GM12878 (cell line): ENCODE measurements around the gene SNCB. TPM values are rescaled to one million over a fixed set of nuclear protein-coding genes. Genes with fewer than 3 reads are reported as not detected.

ENCODE experiments used
- ATAC-seq: fragments of 200-7000 bp; cut with Tn5 transposase; 3 replicates; pipeline ENCODE4 v1.9.1; 2020; ENCODE audit warnings: mild to moderate bottlenecking, moderate library complexity
- BruUV-seq: library from RNA; stranded (reverse); fragments of 400-500 nt; replicated peaks from 2 replicates; lab custom pipeline; 2021; lab: Mats Ljungman, UMichigan
- CTCF ChIA-PET: fragments of 300-600 bp; sonication (Branson Sonifier 250); formaldehyde crosslinking; extraction: SDS; loops from one replicate; lab custom pipeline; 2021; ENCODE audit warnings: inconsistent platforms; lab: Yijun Ruan, JAX
- POLR2A ChIA-PET: fragments of 350-600 bp; formaldehyde crosslinking; extraction: SDS; loops from one replicate; lab custom pipeline; 2021; ENCODE audit warnings: inconsistent platforms; lab: Charles Lee
- RAD21 ChIA-PET: fragments of 300-600 bp; sonication (Branson Sonifier 250); formaldehyde crosslinking; loops from one replicate; lab custom pipeline; 2023; ENCODE audit warnings: antibody characterized with exemption; ENCODE audit not compliant: unreplicated experiment; lab: Charles Lee
- SMC1A ChIA-PET: fragments of 300-600 bp; sonication (Branson Sonifier 250); formaldehyde crosslinking; loops from one replicate; lab custom pipeline; 2023; ENCODE audit not compliant: unreplicated experiment, uncharacterized antibody; lab: Charles Lee
- DNase-seq: peaks from one replicate; pipeline ENCODE4 v3.0.0-alpha.2; 2011; ENCODE audit warnings: low read depth, low spot score
- FAIRE-seq: peaks from 3 replicates; lab custom pipeline; 2011; peaks lifted over from hg19 to GRCh38; lab: Jason Lieb, UNC
- H2AFZ ChIP-seq: 2 replicates; pipeline ENCODE4 v1.6.0; 2011; ENCODE audit warnings: low read depth, low read length, control low read depth; ENCODE audit not compliant: control insufficient read depth
- H3K27ac ChIP-seq: 2 replicates; pipeline ENCODE4 v1.5.1; 2011; ENCODE audit warnings: control low read depth; ENCODE audit not compliant: control insufficient read depth, insufficient read depth
- H3K27me3 ChIP-seq, 2 experiments: replicated peaks in 1 of 2; 2 replicates each; pipeline versions ENCODE4 v1.6.0 to v1.6.1; 2011; ENCODE audit warnings: low read length in 1 of 2; ENCODE audit not compliant: control insufficient read depth in 2 of 2, insufficient read depth in 2 of 2
- H3K36me3 ChIP-seq, 2 experiments: 2 replicates each; pipeline ENCODE4 v1.5.1; 2011; ENCODE audit warnings: low read length in 1 of 2; ENCODE audit not compliant: control insufficient read depth in 2 of 2, insufficient read depth in 2 of 2
- H3K4me1 ChIP-seq: 2 replicates; pipeline ENCODE4 v1.6.1; 2011; ENCODE audit warnings: mild to moderate bottlenecking, low read length, moderate library complexity, mixed read lengths; ENCODE audit not compliant: control insufficient read depth, insufficient read depth
- H3K4me2 ChIP-seq: 2 replicates; pipeline ENCODE4 v1.6.0; 2011; ENCODE audit warnings: control low read depth; ENCODE audit not compliant: control insufficient read depth, insufficient read depth
- H3K4me3 ChIP-seq: fragments of 200-600 bp; sonication (generic); 2 replicates; pipeline ENCODE4 v1.5.1; 2016
- H3K79me2 ChIP-seq: 2 replicates; pipeline ENCODE4 v1.6.0; 2011; ENCODE audit warnings: low read length; ENCODE audit not compliant: control insufficient read depth, insufficient read depth
- H3K9ac ChIP-seq: 2 replicates; pipeline ENCODE4 v1.8.0; 2011; ENCODE audit warnings: low read length, control low read depth, mixed read lengths; ENCODE audit not compliant: control insufficient read depth, insufficient read depth
- H3K9me3 ChIP-seq: replicated peaks from 3 replicates; pipeline ENCODE4 v1.5.1; 2011; ENCODE audit warnings: mild to moderate bottlenecking, low read length; ENCODE audit not compliant: control insufficient read depth, insufficient read depth
- H4K20me1 ChIP-seq: 2 replicates; pipeline ENCODE4 v1.6.0; 2011; ENCODE audit not compliant: control insufficient read depth, insufficient read depth
- BHLHE40 ChIP-seq, 2 experiments: fragments of 450-650 bp in 1 of 2; IDR thresholded peaks; 2 replicates each; pipeline ENCODE4 v1.6.1; 2011 to 2017; ENCODE audit warnings: low read depth in 2 of 2, borderline replicate concordance in 1 of 2, improper control_type of control experiment in 1 of 2, low read length in 1 of 2, mild to moderate bottlenecking in 1 of 2
- BMI1 ChIP-seq: fragments of 450-650 bp; IDR thresholded peaks from 2 replicates; pipeline ENCODE4 v1.6.1; 2016; ENCODE audit warnings: mild to moderate bottlenecking, moderate library complexity, borderline replicate concordance
- CREB1 ChIP-seq: IDR thresholded peaks from 2 replicates; pipeline ENCODE4 v1.6.1; 2012; ENCODE audit warnings: low read depth, mild to moderate bottlenecking, inconsistent platforms
- EP300 ChIP-seq, 2 experiments: fragments of 150-350 bp in 1 of 2; IDR thresholded peaks; 2 replicates each; pipeline ENCODE4 v1.6.1; 2011 to 2012; ENCODE audit warnings: low read depth in 2 of 2, low read length in 2 of 2, borderline replicate concordance in 1 of 2, improper control_type of control experiment in 1 of 2, inconsistent platforms in 1 of 2; ENCODE audit not compliant: control insufficient read depth in 1 of 2
- HDAC6 ChIP-seq: fragments of 200-600 bp; sonication (generic); IDR thresholded peaks from one replicate; pipeline ENCODE4 v1.8.0; 2017; ENCODE audit warnings: antibody characterized with exemption; ENCODE audit not compliant: unreplicated experiment
- HDGF ChIP-seq: fragments of 450-650 bp; IDR thresholded peaks from 2 replicates; pipeline ENCODE4 v1.6.1; 2016; ENCODE audit warnings: antibody characterized with exemption
- MLLT1 ChIP-seq: fragments of 450-650 bp; IDR thresholded peaks from 2 replicates; pipeline ENCODE4 v1.6.1; 2016; ENCODE audit warnings: mild to moderate bottlenecking
- MTA3 ChIP-seq: IDR thresholded peaks from 2 replicates; pipeline ENCODE4 v1.6.1; 2012; ENCODE audit warnings: low read length, inconsistent platforms, borderline replicate concordance
- MXI1 ChIP-seq: fragments of 150-350 bp; IDR thresholded peaks from 2 replicates; pipeline ENCODE4 v1.6.1; 2011; ENCODE audit warnings: low read depth, mild to moderate bottlenecking, inconsistent platforms, low read length, improper control_type of control experiment
- NR2C2 ChIP-seq: IDR thresholded peaks from 2 replicates; pipeline ENCODE4 v1.6.1; 2011; ENCODE audit warnings: borderline replicate concordance, low read depth; ENCODE audit not compliant: control insufficient read depth, insufficient read length
- NR2F1 ChIP-seq: fragments of 450-650 bp; conservative IDR thresholded peaks from 2 replicates; pipeline ENCODE4 v1.6.1; 2017; ENCODE audit warnings: mild to moderate bottlenecking
- PAX5 ChIP-seq: IDR thresholded peaks from 2 replicates; pipeline ENCODE4 v1.6.1; 2011; ENCODE audit warnings: low read depth, low read length, borderline replicate concordance
- RFX5 ChIP-seq: IDR thresholded peaks from 2 replicates; pipeline ENCODE4 v1.6.1; 2011; ENCODE audit warnings: low read depth, low read length, improper control_type of control experiment
- RUNX3 ChIP-seq: IDR thresholded peaks from 2 replicates; pipeline ENCODE4 v1.6.1; 2012; ENCODE audit warnings: low read length, inconsistent platforms
- SIX5 ChIP-seq: IDR thresholded peaks from 2 replicates; pipeline ENCODE4 v1.6.1; 2011; ENCODE audit warnings: mild to moderate bottlenecking, low read depth, low read length, moderate library complexity; ENCODE audit not compliant: severe bottlenecking
- STAT3 ChIP-seq: IDR thresholded peaks from 2 replicates; pipeline ENCODE4 v1.6.1; 2011; ENCODE audit warnings: low read depth, low read length, improper control_type of control experiment
- ZBTB11 ChIP-seq: fragments of 450-650 bp; formaldehyde crosslinking; IDR thresholded peaks from 2 replicates; pipeline ENCODE4 v1.5.0; 2022; ENCODE audit warnings: mild to moderate bottlenecking, missing genetic modification characterization
- ZNF207 ChIP-seq: fragments of 450-650 bp; IDR thresholded peaks from 2 replicates; pipeline ENCODE4 v1.6.1; 2014; ENCODE audit warnings: antibody characterized with exemption, mild to moderate bottlenecking, borderline replicate concordance
- WGBS: methylation state at CpG from one replicate; pipeline ENCODE4 v1.1.6; 2016; ENCODE audit warnings: low lambda C conversion rate; ENCODE audit not compliant: insufficient replicate concordance, insufficient coverage; ENCODE audit errors: missing lambda C conversion rate; 5-methylcytosine and 5-hydroxymethylcytosine counted together
- in situ Hi-C: fragments of 300-500 bp; cut with MboI; formaldehyde crosslinking; loops from 9 replicates; pipeline ENCODE4 v1.14.3; 2018; ENCODE audit warnings: mixed read lengths
- intact Hi-C: fragments of 100-400 bp; cut with micrococcal nuclease; formaldehyde crosslinking; loops from one replicate; pipeline ENCODE4 v1.14.2; 2022; ENCODE audit not compliant: unreplicated experiment
- polyA plus RNA-seq, 11 experiments: library from polyadenylated mRNA; depleted of rRNA in 4 of 11; unstranded in 6 of 11; stranded (reverse) in 5 of 11; fragments of >200 nt; fragmentation: Nextera tagmentation in 4 of 11; fragmentation: Illumina TruSeq in 1 of 11; extraction: Ambion mirVana in 4 of 11; extraction: Trizol in 1 of 11; gene quantifications; 1 replicate in 1 of 11; 2 replicates in 10 of 11; pipeline versions ENCODE4 v1.2.1 to v1.2.3, GENCODE V29; 2011 to 2016; ENCODE audit warnings: inconsistent platforms in 2 of 11, missing spikeins in 2 of 11, low read depth in 1 of 11
- total RNA-seq, 4 experiments: library from RNA; depleted of rRNA in 3 of 4; stranded (reverse); fragments of >200 nt in 3 of 4; fragmentation: Illumina TruSeq in 1 of 4; extraction: Trizol in 1 of 4; gene quantifications; 2 replicates each; pipeline versions ENCODE4 v1.2.1 to v1.2.3, GENCODE V29; 2013 to 2021

The SNCB gene
- total and polyA plus RNA-seq, 10 of the 15 experiments (the other 5 are each of a cell fraction or from before 2014, with no cell fraction given) = 0.75 TPM; not detected in 9

- Histone ChIP-seq H3K4me3 (no peak overlapping the region), H3K4me1 (no peaks in the 10 kb centered on the region), H3K36me3 (no peaks in the 10 kb centered on the region), H3K9ac (no peak overlapping the region), H2AFZ (no peak overlapping the region), H3K79me2 (no peaks in the 10 kb centered on the region), H3K27ac (no peak overlapping the region), H3K4me2 (no peak overlapping the region), H4K20me1 (no peaks in the 10 kb centered on the region), H3K9me3 (no peaks in the 10 kb centered on the region), H3K27me3 (no peaks in the 10 kb centered on the region)
- DNase-seq (no peak), FAIRE-seq (no peak), ATAC-seq (peak; percentile 11; the same call in 1 of the 3 replicates)
- 44% methylated on average over 36 of the region's 36 CpGs for WGBS
- in situ Hi-C loops = loop anchor here (25.0 kb wide), 1 partner anchor 840 kb away; no protein-coding TSS in a partner anchor
- ChIA-PET CTCF (interaction anchor here (0.6 to 2.2 kb wide), 6 partner anchors 10 to 707 kb away, joined by 3 to 8 read pairs (median 4); partner anchors contain the start of gene CLTB), SMC1A (interaction anchor here (1.4 kb wide), 1 partner anchor 12 kb away, joined by 3 read pairs; no protein-coding TSS in a partner anchor), RAD21 (interaction anchor here (1.0 to 1.5 kb wide), 2 partner anchors 69 to 83 kb away, joined by 3 read pairs; partner anchors contain the start of gene TSPAN17), POLR2A (no interaction called here)
- BruUV-seq = no TSS peak
- intact Hi-C loops = no loop called here
- TF ChIP-seq ZBTB11 (CRISPR knock-in tag) (no peak), RFX5 (no peak), EP300 (IDR thresholded peaks at IDR 0.05; ENCODE audit: borderline replicate concordance in 1 of 2, control insufficient read depth in 1 of 2, low read depth in 2 of 2, low read length in 2 of 2) (no peak), HDGF (0 out of 2 replicates have a peak, but pooled peaks have one; percentile 29), SIX5 (no peak), PAX5 (0 out of 2 replicates have a peak, but pooled peaks have one; percentile 34), NR2F1 (no peak), MLLT1 (0 out of 2 replicates have a peak, but pooled peaks have one; percentile 31), STAT3 (no peak), MXI1 (no peak), MTA3 (no peak), ZNF207 (no peak), RUNX3 (peak; percentile 27), HDAC6 (no peak), BMI1 (peak; percentile 44; the same call in 1 of the 2 replicates), CREB1 (no peak), BHLHE40 (IDR thresholded peaks at IDR 0.05; ENCODE audit: borderline replicate concordance in 1 of 2, low read depth in 2 of 2, low read length in 1 of 2) (peak; percentile 36 to 74; a peak in 2 of 4 replicates), NR2C2 (no peak)
Measured at GRCh38 chr5:176577312-176578176, 52.8 kb downstream of the SNCB start.
